ENCODE results near the gene CORIN.
"Not testable (repeated sequence)": the region's sequence is repeated elsewhere in the genome, so short reads cannot be mapped to it uniquely, and the experiment has no call there.

The CORIN gene

DNA sequence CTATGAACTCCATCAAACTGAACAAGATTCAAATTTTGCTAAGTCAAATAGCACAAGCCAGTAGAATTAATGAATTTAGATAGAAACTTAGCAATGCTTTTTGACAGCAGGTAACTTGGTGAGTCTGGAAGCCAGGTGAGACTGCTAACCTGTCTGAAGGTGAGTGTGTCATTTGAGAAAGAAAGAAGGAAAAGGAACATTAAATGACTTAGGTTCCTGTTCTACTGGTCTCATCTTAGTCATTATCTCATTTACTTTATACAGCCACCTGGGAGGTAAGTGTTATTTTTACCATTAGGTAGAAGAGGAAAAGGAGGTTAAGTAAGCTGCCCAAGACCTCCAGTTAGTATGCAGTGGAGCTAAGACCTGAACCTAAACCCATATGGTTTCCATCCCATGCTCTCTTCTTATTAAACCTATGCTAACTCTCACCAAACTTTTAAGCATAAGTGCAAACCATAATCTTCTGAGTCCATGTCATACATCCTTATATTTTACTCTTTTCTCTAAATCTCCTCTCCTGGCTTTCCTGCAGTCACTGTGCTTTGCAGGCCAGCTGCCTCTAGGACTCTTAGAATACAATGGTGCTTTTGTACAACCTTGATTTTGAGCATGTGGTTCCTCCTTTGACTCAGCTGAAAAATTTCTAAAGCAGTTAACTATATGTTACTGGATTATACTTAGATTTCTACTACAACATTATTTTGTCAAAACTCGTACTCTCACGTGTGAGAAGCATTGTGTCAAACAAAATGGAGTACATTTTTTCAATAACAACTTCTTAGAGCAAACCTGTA is 284.3 kb downstream of the CORIN start:
- DNase-seq, result no peak

DNA sequence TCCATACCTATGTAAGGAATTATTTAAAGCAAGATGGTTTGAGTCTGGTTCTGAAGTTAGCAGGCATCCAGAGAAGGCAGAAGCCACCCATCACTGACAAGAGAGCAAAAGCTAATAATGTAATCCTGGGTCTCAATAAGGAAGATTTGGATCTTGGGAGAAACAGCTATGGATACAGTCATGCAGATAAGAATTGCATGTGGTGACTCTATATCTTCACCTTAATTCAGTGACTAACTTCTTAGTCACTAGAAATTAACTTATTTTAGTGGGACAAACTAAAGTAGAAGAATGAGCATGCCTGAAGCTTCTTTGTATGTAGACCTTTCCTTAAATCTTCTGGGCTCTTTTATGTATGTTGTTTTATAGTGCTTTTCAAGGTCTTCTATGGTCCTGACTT is 286.2 kb downstream of the CORIN start:
- DNase-seq, result no peak

DNA sequence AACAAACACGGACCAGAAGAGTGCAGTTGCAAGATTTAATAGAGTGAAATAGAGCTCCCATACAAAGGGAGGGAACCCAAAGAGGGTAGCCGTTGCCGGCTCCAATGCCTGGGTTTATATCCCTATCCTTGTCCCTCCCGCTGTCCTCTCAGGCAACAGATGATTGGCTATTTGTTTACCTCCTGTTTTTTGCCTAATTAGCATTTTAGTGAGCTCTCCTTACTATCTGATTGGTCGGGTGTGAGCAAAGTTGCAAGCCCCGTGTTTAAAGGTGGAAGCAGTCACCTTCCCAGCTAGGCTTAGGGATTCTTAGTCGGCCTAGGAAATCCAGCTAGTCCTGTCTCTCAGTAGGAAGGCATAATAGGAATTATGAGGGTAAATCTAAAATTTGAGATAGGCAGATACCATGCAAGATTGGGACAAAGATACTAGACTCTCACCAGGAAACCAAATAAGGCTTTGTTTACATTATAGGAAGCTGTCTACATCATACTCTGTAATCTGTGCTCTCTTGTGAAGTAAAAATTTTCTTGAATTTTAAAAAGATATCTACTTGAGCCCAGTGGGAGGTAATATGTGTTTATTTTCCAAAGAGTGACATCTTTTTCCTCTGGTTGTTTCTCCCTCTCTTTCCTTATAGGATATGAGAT is 286.8 kb downstream of the CORIN start:
- no peak for DNase-seq

DNA sequence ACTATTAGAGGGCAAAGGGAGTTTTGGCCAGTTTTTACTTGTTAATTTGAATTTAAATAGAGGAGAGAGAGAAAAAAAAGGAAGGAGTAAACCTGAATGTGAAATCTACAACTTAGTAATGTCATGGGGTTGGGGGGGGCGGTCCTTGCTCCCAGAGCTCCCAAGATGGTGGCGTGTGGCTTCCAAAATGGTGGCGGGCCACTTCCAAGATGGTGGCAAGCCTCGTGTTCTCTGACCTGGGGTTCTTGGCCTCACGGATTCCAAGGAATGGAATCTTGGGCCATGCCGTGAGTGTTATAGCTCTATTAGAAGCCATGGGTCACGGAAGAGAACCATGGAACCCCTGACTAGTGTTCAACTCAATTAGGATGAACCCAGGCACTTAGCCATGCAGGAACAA is 287.5 kb downstream of the CORIN start:
- not testable (repeated sequence) for DNase-seq
